GM12892 (cell line): ENCODE measurements around the gene CCT2.

Experiments used
- POLR2A ChIP-seq: IDR thresholded peaks from 2 replicates; pipeline ENCODE4 v1.6.1; 2011; ENCODE audit warnings: low read depth, low read length, control low read depth
- TAF1 ChIP-seq: IDR thresholded peaks from 2 replicates; pipeline ENCODE4 v1.6.1; 2011; ENCODE audit warnings: low read depth, mild to moderate bottlenecking, control low read depth, low read length, borderline replicate concordance

- no peak for TF ChIP-seq POLR2A
- TF ChIP-seq TAF1: no peak
Observed at GRCh38 chr12:69569236-69569635, 16.0 kb upstream of the CCT2 start.
